Uterus (tissue), 2 donors: ENCODE measurements around the gene CFAP20DC.

Experiments
- POLR2A ChIP-seq, 2 donors: fragments of 450-650 bp; IDR thresholded peaks; one replicate each; pipeline ENCODE4 v1.6.1; 2016; ENCODE audit warnings: antibody characterized with exemption in 2 of 2, mild to moderate bottlenecking in 1 of 2, moderate library complexity in 1 of 2
- TF ChIP-seq, protein P1 (sequence below), 4 experiments: fragments of 200-600 bp in 2 of 4; fragments of 450-650 bp in 2 of 4; sonication (generic) in 2 of 4; IDR thresholded peaks; one replicate each; pipeline ENCODE4 v1.5.1; 2016 to 2019; ENCODE audit warnings: antibody characterized with exemption in 4 of 4, mild to moderate bottlenecking in 2 of 4, moderate library complexity in 1 of 4

DNA sequence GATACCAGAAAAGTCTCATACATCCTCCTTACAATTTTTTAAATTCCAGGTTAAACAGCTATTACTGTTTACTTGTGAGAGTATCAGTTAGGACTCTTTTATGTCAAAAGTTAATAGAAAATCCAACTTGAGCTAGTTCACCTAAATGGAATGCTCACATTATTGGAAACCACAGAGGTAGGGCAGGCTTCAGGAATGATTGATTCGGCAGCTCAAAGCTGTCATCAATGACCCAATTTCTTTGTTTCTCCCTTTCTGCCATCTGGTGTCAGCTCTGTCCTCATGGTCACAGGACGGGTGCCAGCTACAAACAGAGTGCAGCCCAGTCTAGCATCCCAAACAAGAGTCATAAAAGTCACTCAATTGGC, 32.2 kb downstream of the CFAP20DC start:
- TF ChIP-seq, protein P1, sequence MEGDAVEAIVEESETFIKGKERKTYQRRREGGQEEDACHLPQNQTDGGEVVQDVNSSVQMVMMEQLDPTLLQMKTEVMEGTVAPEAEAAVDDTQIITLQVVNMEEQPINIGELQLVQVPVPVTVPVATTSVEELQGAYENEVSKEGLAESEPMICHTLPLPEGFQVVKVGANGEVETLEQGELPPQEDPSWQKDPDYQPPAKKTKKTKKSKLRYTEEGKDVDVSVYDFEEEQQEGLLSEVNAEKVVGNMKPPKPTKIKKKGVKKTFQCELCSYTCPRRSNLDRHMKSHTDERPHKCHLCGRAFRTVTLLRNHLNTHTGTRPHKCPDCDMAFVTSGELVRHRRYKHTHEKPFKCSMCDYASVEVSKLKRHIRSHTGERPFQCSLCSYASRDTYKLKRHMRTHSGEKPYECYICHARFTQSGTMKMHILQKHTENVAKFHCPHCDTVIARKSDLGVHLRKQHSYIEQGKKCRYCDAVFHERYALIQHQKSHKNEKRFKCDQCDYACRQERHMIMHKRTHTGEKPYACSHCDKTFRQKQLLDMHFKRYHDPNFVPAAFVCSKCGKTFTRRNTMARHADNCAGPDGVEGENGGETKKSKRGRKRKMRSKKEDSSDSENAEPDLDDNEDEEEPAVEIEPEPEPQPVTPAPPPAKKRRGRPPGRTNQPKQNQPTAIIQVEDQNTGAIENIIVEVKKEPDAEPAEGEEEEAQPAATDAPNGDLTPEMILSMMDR (IDR thresholded peaks at IDR 0.05) = no peak
- TF ChIP-seq POLR2A (IDR thresholded peaks at IDR 0.05) = no peak
